Skeletal muscle tissue (tissue), 4 donors: ENCODE results near the gene SLC6A3. TPM values are rescaled to one million over a fixed set of nuclear protein-coding genes. Genes with fewer than 3 reads are reported as not detected.
A peak's percentile ranks its signal among the peaks of the same experiment; 100 is the strongest.

ENCODE experiments used
- H3K27ac ChIP-seq: one replicate; pipeline ENCODE4 v1.7.0; 2013; ENCODE audit warnings: mild to moderate bottlenecking, low read depth, low read length, inconsistent platforms
- H3K27me3 ChIP-seq, 3 donors: one replicate each; pipeline ENCODE4 v1.7.0; 2013; ENCODE audit warnings: low read length in 3 of 3; ENCODE audit not compliant: control insufficient read depth in 3 of 3, insufficient read depth in 3 of 3
- H3K36me3 ChIP-seq, 3 donors: one replicate each; pipeline ENCODE4 v1.7.0; 2013; ENCODE audit warnings: low read length in 3 of 3; ENCODE audit not compliant: control insufficient read depth in 3 of 3, insufficient read depth in 3 of 3
- H3K4me1 ChIP-seq, 3 donors: one replicate each; pipeline ENCODE4 v1.7.0; 2013; ENCODE audit warnings: low read length in 3 of 3, mild to moderate bottlenecking in 3 of 3; ENCODE audit not compliant: control insufficient read depth in 3 of 3, insufficient read depth in 3 of 3
- H3K4me3 ChIP-seq, 3 donors: one replicate each; pipeline ENCODE4 v1.7.0; 2013; ENCODE audit warnings: low read length in 3 of 3
- H3K9ac ChIP-seq, 3 donors: one replicate each; pipeline ENCODE4 v1.7.0; 2013; ENCODE audit warnings: low read length in 3 of 3, mild to moderate bottlenecking in 3 of 3, moderate library complexity in 2 of 3, low read depth in 1 of 3
- H3K9me3 ChIP-seq, 3 donors: one replicate each; pipeline ENCODE4 v1.7.0; 2013; ENCODE audit warnings: low read length in 3 of 3; ENCODE audit not compliant: control insufficient read depth in 3 of 3
- total RNA-seq: library from RNA; depleted of rRNA; stranded (reverse); fragments of >200 nt; gene quantifications from one replicate; pipeline ENCODE4 v1.2.3, GENCODE V29; 2014
- donor health status: Osteomylitis.

Gene SLC6A3
- total RNA-seq, 1 donor from 2014 or later = not detected

GRCh38 chr5:1345876-1346626, 99.2 kb downstream of the SLC6A3 start:
- Histone ChIP-seq H3K36me3 (peaks cover 11 to 20% (median 15%) of the 10 kb centered on the region in 3 donors), H3K27me3 (no peaks in the 10 kb centered on the region), H3K9me3 (no peaks in the 10 kb centered on the region), H3K4me3 (peak overlapping the region; percentile 92 to 93 (median 92)), H3K27ac (peak overlapping the region; percentile 92), H3K9ac (peak overlapping the region; percentile 96 to 98 (median 98)), H3K4me1 (peaks cover 20 to 23% (median 21%) of the 10 kb centered on the region in 3 donors)

DNA sequence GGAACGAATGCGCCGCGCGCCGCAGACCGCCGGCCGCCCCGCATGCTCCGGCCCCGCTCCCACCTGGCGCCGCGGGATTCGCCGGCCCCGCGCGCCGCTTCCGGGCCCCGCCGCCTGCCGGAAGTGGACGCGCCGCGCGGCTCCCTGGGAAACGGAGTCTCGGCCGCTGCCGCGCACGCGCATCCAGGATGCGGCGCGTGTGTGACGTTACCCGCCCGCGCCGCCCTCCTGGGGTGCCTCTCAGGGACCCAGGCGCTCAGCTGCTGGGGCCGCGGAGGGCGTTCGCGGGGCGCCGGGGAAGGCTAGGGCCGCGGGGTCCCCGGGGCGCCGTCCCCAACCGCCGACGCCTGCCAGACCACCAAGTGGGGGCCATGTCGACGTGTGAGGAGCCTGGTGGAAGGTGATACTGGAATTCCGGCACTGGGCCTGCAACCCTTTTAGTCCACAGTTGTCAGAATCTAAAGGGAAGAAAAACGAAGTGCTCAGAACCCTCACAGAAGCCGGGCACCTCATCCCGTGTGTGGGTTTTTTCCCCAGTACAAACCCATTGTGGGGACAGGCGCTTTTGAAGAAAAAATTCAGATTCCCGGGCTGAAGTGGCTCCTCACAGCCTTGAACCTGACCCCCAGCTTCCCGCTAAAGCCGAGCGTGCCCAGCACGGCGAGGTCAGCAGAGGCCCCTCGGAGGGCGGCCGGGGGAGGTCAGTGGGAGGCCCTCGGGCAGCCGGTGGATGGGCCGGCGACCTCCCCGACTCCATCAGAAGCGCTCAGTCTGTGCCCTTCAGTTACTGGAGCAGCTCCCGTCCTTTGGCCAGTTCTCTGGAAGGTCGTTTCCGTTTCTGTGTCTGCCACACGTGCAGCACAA, 100.0 kb downstream of the SLC6A3 start, which contains the start of gene CLPTM1L:
Gene CLPTM1L, minus strand, starts transcription at position 125 of the 864 bp plus-strand sequence. CDS start 258 bp downstream, outside the sequence.
- Histone ChIP-seq H3K27ac (peak within 1 kb of the TSS; percentile 92), H3K36me3 (peaks cover 16 to 26% (median 21%) of the 10 kb centered on the region in 3 donors), H3K9me3 (no peaks in the 10 kb centered on the region), H3K4me1 (peaks cover 20 to 23% (median 21%) of the 10 kb centered on the region in 3 donors), H3K4me3 (peak within 1 kb of the TSS; percentile 92 to 93 (median 92)), H3K9ac (peak within 1 kb of the TSS; percentile 96 to 98 (median 98)), H3K27me3 (no peaks in the 10 kb centered on the region)

DNA sequence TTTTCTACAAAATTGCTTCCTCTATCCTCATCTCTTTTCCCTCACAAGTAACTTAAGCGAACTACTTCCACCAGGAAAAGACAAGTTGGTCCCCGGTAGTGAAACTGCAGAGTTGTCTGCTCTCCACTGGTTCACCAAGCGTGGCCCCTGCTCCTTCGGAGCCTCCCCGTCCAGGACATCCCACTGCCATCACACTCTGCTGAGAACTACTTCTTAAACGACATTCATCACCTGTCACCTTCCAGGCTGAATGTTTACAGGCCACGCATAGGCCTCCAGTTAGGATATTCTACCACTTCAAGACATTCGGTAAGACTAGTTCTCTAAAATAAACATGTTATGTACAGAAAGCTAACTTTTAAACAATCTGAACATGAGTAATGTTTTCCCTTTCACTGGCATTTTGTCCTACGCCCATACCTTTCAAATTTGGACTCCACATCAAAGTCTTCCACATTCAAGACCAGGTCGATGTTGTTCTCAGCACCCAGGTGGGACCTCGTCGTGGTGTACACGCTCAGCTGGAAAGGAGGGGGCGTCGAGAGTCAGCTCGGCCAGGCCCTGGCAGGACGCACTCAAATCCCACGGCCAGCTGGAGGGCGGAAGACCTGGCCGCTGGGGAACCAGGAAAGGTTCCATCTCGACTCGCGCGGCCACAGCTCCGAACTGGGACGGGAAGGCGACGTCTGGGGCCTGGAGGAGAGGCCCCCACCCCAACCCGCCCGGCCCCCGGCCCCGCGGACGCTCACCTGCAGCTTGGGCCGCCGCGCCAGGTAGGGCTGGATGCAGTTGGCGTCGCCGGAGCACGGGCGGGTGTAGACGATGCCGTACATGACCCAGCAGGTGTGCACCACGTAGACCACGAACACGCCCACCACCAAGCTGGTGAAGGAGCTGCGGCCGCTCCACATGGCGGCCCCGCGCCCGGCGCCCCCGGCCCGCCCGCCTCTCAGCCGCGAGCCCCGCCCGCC, 101.0 kb downstream of the SLC6A3 start:
- H3K9me3 ChIP-seq = no peaks in the 10 kb centered on the region
- H3K4me1 ChIP-seq = peaks cover 20 to 23% (median 21%) of the 10 kb centered on the region in 3 donors
- H3K9ac ChIP-seq = peak overlapping the region; percentile 66 to 77 (median 76)
- H3K27ac ChIP-seq = no peak overlapping the region
- no peaks in the 10 kb centered on the region for H3K27me3 ChIP-seq
- peak overlapping the region; percentile 61 to 92 (median 73) for H3K4me3 ChIP-seq
- peaks cover 20 to 31% (median 25%) of the 10 kb centered on the region in 3 donors for H3K36me3 ChIP-seq

DNA sequence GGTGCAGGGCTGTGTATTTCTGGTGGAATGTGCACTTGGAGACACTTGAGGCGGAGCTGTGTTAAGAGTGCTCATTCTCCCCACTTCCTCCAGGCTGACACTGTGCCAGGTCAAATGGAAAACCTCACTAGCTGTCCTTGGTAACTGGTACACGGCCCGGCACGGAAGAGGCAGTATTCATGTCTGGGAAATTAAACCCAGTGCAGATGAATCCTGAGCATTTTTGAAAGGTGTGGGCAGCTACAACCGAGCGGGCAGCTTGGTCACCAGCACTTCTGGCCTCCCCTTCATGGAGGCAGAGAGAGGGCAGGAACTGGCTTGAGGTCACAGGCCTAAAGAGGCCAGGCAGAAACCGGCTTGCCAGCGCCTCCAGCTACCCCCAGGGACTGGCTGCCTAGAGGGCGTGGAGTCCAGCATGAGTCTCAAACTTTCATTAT, 101.9 kb downstream of the SLC6A3 start:
- Histone ChIP-seq H3K27ac (no peak overlapping the region), H3K4me3 (no peak overlapping the region), H3K9me3 (no peaks in the 10 kb centered on the region), H3K9ac (peak overlapping the region in 2 of 3 donors; percentile 41 to 66), H3K4me1 (peaks cover 20 to 23% (median 21%) of the 10 kb centered on the region in 3 donors), H3K27me3 (no peaks in the 10 kb centered on the region), H3K36me3 (peaks cover 28 to 37% (median 31%) of the 10 kb centered on the region in 3 donors)

Other genes with a start within 250 kb of the SLC6A3 start
- gene SLC6A19, start 243.8 kb downstream of the SLC6A3 start, total RNA-seq = under 0.01 TPM
- gene SLC6A18, start 220.1 kb downstream of the SLC6A3 start, total RNA-seq = not detected
- gene TERT, start 150.4 kb downstream of the SLC6A3 start, total RNA-seq = not detected
- gene CLPTM1L, start 100.3 kb downstream of the SLC6A3 start, total RNA-seq = 113 TPM
- 35.5 TPM for gene LPCAT1, start 78.5 kb upstream of the SLC6A3 start, total RNA-seq